ENCODE data around the gene WDR83. TPM values are rescaled to one million over a fixed set of nuclear protein-coding genes. Genes with fewer than 3 reads are reported as not detected.
"Not testable (repeated sequence)": the region's sequence is repeated elsewhere in the genome, so short reads cannot be mapped to it uniquely, and the experiment has no call there.

WDR83 gene
- total RNA-seq, 4 donors from 2014 or later: 7.1 to 10.2 (median 8.5) TPM

GRCh38 chr19:12675399-12675798 is 8.8 kb downstream of the WDR83 start:
- ATAC-seq (ENCODE audit: low FRiP score) (no peak), DNase-seq (ENCODE audit: low spot score) (no peak)
- no peak for TF ChIP-seq CTCF (IDR thresholded peaks at IDR 0.05)

- no peak for TF ChIP-seq CTCF (IDR thresholded peaks at IDR 0.05)
- ATAC-seq (ENCODE audit: low FRiP score): no peak
These were observed 9.3 kb downstream of the WDR83 start for GRCh38 chr19:12675940-12676339.

GRCh38 chr19:12676384-12676792 is 9.8 kb downstream of the WDR83 start:
- DNase-seq (ENCODE audit: low spot score) (peak; percentile 92), ATAC-seq (ENCODE audit: low FRiP score) (no peak)
- peak in 1 of 3 donors; percentile 51 for TF ChIP-seq CTCF (IDR thresholded peaks at IDR 0.05)

More at GRCh38 chr19:12675940-12676339, 9.3 kb downstream of the WDR83 start:
- no peak for DNase-seq (ENCODE audit: low spot score)

- ATAC-seq (ENCODE audit: low FRiP score): no peak
- no peak for DNase-seq (ENCODE audit: low spot score)
These were observed 10.3 kb downstream of the WDR83 start for GRCh38 chr19:12676928-12677327.

GRCh38 chr19:12678039-12678438 is 11.4 kb downstream of the WDR83 start:
- not testable (repeated sequence) for ATAC-seq (ENCODE audit: low FRiP score); DNase-seq (ENCODE audit: low spot score)

More at GRCh38 chr19:12676928-12677327, 10.3 kb downstream of the WDR83 start:
- TF ChIP-seq CTCF (IDR thresholded peaks at IDR 0.05): no peak

- TF ChIP-seq CTCF (IDR thresholded peaks at IDR 0.05): no peak
- DNase-seq (ENCODE audit: low spot score) (no peak), ATAC-seq (ENCODE audit: low FRiP score) (no peak)
These were observed 13.4 kb downstream of the WDR83 start for GRCh38 chr19:12680034-12680433.

- ATAC-seq (ENCODE audit: low FRiP score) (peak; percentile 97), DNase-seq (ENCODE audit: low spot score) (peak; percentile 70)
- no peak for TF ChIP-seq CTCF (IDR thresholded peaks at IDR 0.05)
These were observed 14.7 kb downstream of the WDR83 start, which contains the start of gene DHPS for GRCh38 chr19:12681074-12681987. TSS of gene DHPS (minus strand) at chr19:12681880. CDS start at chr19:12681766, 114 bp downstream.

Measured in omental fat pad (tissue), 4 donors.